Esophagus mucosa (tissue), 1 donor: Measurements from ENCODE around the gene PTGIS. TPM values are rescaled to one million over a fixed set of nuclear protein-coding genes. Genes with fewer than 3 reads are reported as not detected.
"Not testable (repeated sequence)": the region's sequence is repeated elsewhere in the genome, so short reads cannot be mapped to it uniquely, and the experiment has no call there.

Experiments
- ATAC-seq: fragments of 200-7000 bp; cut with Tn5 transposase; one replicate; pipeline ENCODE4 v1.9.1; 2020
- total RNA-seq: library from RNA; stranded (reverse); gene quantifications from one replicate; pipeline ENCODE4 v1.2.4, GENCODE V29; 2023
- donor health status: DM: yes; HTN: yes; CAD: no.

The PTGIS gene
- total RNA-seq, 1 donor from 2014 or later: 2.9 TPM

- no peak for ATAC-seq
These were observed 12.2 kb upstream of the PTGIS start for GRCh38 chr20:49579874-49580812.

GRCh38 chr20:49579195-49579594 lies 11.3 kb upstream of the PTGIS start:
- no peak for ATAC-seq

- no peak for ATAC-seq
These were observed 10.5 kb upstream of the PTGIS start for GRCh38 chr20:49578436-49578835.

- no peak for ATAC-seq
These were observed 7.7 kb upstream of the PTGIS start for GRCh38 chr20:49575551-49576060.

- ATAC-seq: no peak
These were observed 6.0 kb upstream of the PTGIS start for GRCh38 chr20:49573900-49574416.

- ATAC-seq: no peak
These were observed 4.9 kb upstream of the PTGIS start for GRCh38 chr20:49572857-49573256.

- no peak for ATAC-seq
These were observed 3.6 kb upstream of the PTGIS start for GRCh38 chr20:49571553-49571835.

GRCh38 chr20:49570828-49571552 lies 3.1 kb upstream of the PTGIS start:
- no peak for ATAC-seq

- no peak for ATAC-seq
These were observed 2.4 kb upstream of the PTGIS start for GRCh38 chr20:49570161-49570827.

GRCh38 chr20:49569411-49570115 lies 1.6 kb upstream of the PTGIS start:
- ATAC-seq: no peak

GRCh38 chr20:49568278-49569151 lies 578 bp upstream of the PTGIS start:
- no peak for ATAC-seq

- no peak for ATAC-seq
These were observed 1.3 kb downstream of the PTGIS start for GRCh38 chr20:49566401-49567364.

GRCh38 chr20:49564991-49565390 lies 2.9 kb downstream of the PTGIS start:
- ATAC-seq: not testable (repeated sequence)

- ATAC-seq: no peak
These were observed 4.6 kb downstream of the PTGIS start for GRCh38 chr20:49563015-49563980.

- ATAC-seq: peak; percentile 59
These were observed 5.5 kb downstream of the PTGIS start for GRCh38 chr20:49562311-49563014.

GRCh38 chr20:49561806-49562205 lies 6.1 kb downstream of the PTGIS start:
- no peak for ATAC-seq

- ATAC-seq: no peak
These were observed 6.7 kb downstream of the PTGIS start for GRCh38 chr20:49561256-49561655.

GRCh38 chr20:49560646-49561045 lies 7.3 kb downstream of the PTGIS start:
- no peak for ATAC-seq
